HEK293 (cell line): ENCODE measurements around the gene TTC27.
"Not testable (repeated sequence)": the region's sequence is repeated elsewhere in the genome, so short reads cannot be mapped to it uniquely, and the experiment has no call there.

ENCODE experiments used
- CTCF ChIA-PET: fragments of 350-600 bp; formaldehyde crosslinking; extraction: SDS; loops from one replicate; lab custom pipeline; 2021; ENCODE audit warnings: antibody characterized with exemption; lab: Yijun Ruan, JAX
- POLR2A ChIA-PET: fragments of 300-600 bp; formaldehyde crosslinking; extraction: SDS; loops from one replicate; lab custom pipeline; 2020; ENCODE audit warnings: antibody characterized with exemption, inconsistent platforms; lab: Yijun Ruan, JAX
- H3K27ac ChIP-seq: fragments of 200-500 bp; sonication (Bioruptor generic); 2 replicates; pipeline ENCODE4 v1.5.1; 2014; ENCODE audit warnings: low read depth, low read length, control low read depth, inconsistent platforms; ENCODE audit errors: extremely low read depth
- H3K36me3 ChIP-seq, 2 experiments: fragments of 200-500 bp in 1 of 2; sonication (Bioruptor generic) in 1 of 2; 1 replicate in 1 of 2; 2 replicates in 1 of 2; pipeline ENCODE4 v1.5.1; 2014 to 2017; ENCODE audit warnings: inconsistent platforms in 2 of 2, low read length in 2 of 2; ENCODE audit not compliant: control insufficient read depth in 2 of 2, insufficient read depth in 1 of 2
- H3K4me1 ChIP-seq: fragments of 200-500 bp; sonication (Bioruptor generic); 2 replicates; pipeline ENCODE4 v1.5.1; 2014; ENCODE audit warnings: mild to moderate bottlenecking, low read length, inconsistent platforms; ENCODE audit not compliant: control insufficient read depth, insufficient read depth
- H3K4me3 ChIP-seq: 2 replicates; pipeline ENCODE4 v1.5.1; 2011; ENCODE audit warnings: low read depth, mild to moderate bottlenecking, control low read depth, low read length, moderate library complexity
- H3K9me3 ChIP-seq: fragments of 200-500 bp; sonication (Bioruptor generic); 2 replicates; pipeline ENCODE4 v1.5.1; 2014; ENCODE audit warnings: low read depth, low read length, inconsistent platforms; ENCODE audit not compliant: control insufficient read depth, insufficient read depth
- GLIS1 ChIP-seq: fragments of 450-650 bp; formaldehyde crosslinking; IDR thresholded peaks from 2 replicates; pipeline ENCODE4 v1.5.1; 2016; ENCODE audit warnings: missing biosample characterization, missing genetic modification characterization
- KLF10 ChIP-seq: fragments of 450-650 bp; IDR thresholded peaks from 2 replicates; pipeline ENCODE4 v1.5.1; 2018; ENCODE audit warnings: missing biosample characterization, mild to moderate bottlenecking, missing genetic modification characterization
- ZBTB44 ChIP-seq: fragments of 450-650 bp; IDR thresholded peaks from 2 replicates; pipeline ENCODE4 v1.5.1; 2018; ENCODE audit warnings: missing biosample characterization, mild to moderate bottlenecking, missing genetic modification characterization
- ZBTB7A ChIP-seq: fragments of 450-650 bp; formaldehyde crosslinking; IDR thresholded peaks from 2 replicates; pipeline ENCODE4 v1.5.1; 2016; ENCODE audit warnings: low read depth, missing biosample characterization, missing genetic modification characterization
- ZFP3 ChIP-seq: fragments of 450-650 bp; formaldehyde crosslinking; IDR thresholded peaks from 2 replicates; pipeline ENCODE4 v1.5.1; 2016; ENCODE audit warnings: low read depth, missing biosample characterization, missing genetic modification characterization
- ZNF16 ChIP-seq: fragments of 450-650 bp; formaldehyde crosslinking; IDR thresholded peaks from 2 replicates; pipeline ENCODE4 v1.5.1; 2016; ENCODE audit warnings: low read depth, missing biosample characterization, missing genetic modification characterization
- ZNF19 ChIP-seq: fragments of 450-650 bp; formaldehyde crosslinking; IDR thresholded peaks from 2 replicates; pipeline ENCODE4; 2016; ENCODE audit warnings: missing biosample characterization, missing genetic modification characterization, low read depth
- ZNF23 ChIP-seq: fragments of 450-650 bp; formaldehyde crosslinking; IDR thresholded peaks from 2 replicates; pipeline ENCODE4 v1.5.1; 2016; ENCODE audit warnings: missing biosample characterization, missing genetic modification characterization, borderline replicate concordance
- ZNF280D ChIP-seq: fragments of 450-650 bp; formaldehyde crosslinking; IDR thresholded peaks from 2 replicates; pipeline ENCODE4 v1.5.1; 2016; ENCODE audit warnings: missing biosample characterization, missing genetic modification characterization
- ZNF350 ChIP-seq: fragments of 450-650 bp; formaldehyde crosslinking; IDR thresholded peaks from 2 replicates; pipeline ENCODE4 v1.5.0; 2017; ENCODE audit warnings: missing biosample characterization, mild to moderate bottlenecking, missing genetic modification characterization
- ZNF366 ChIP-seq: fragments of 450-650 bp; formaldehyde crosslinking; conservative IDR thresholded peaks from 2 replicates; pipeline ENCODE4 v1.5.1; 2016; ENCODE audit warnings: missing biosample characterization, missing genetic modification characterization
- ZNF394 ChIP-seq: fragments of 450-650 bp; formaldehyde crosslinking; IDR thresholded peaks from 2 replicates; pipeline ENCODE4 v1.5.1; 2016; ENCODE audit warnings: missing biosample characterization, missing genetic modification characterization, mild to moderate bottlenecking, moderate library complexity, borderline replicate concordance
- ZNF560 ChIP-seq: fragments of 450-650 bp; formaldehyde crosslinking; IDR thresholded peaks from 2 replicates; pipeline ENCODE4 v1.5.1; 2017; ENCODE audit warnings: missing biosample characterization, missing genetic modification characterization, borderline replicate concordance
- ZNF639 ChIP-seq: fragments of 450-650 bp; formaldehyde crosslinking; IDR thresholded peaks from 2 replicates; pipeline ENCODE4 v1.5.1; 2016; ENCODE audit warnings: missing biosample characterization, missing genetic modification characterization
- ZNF660 ChIP-seq: fragments of 450-650 bp; IDR thresholded peaks from 2 replicates; pipeline ENCODE4 v1.5.1; 2018; ENCODE audit warnings: missing biosample characterization, mild to moderate bottlenecking, missing genetic modification characterization
- ZNF777 ChIP-seq: fragments of 450-650 bp; formaldehyde crosslinking; IDR thresholded peaks from 2 replicates; pipeline ENCODE4 v1.5.1; 2017; ENCODE audit warnings: missing biosample characterization, missing genetic modification characterization, borderline replicate concordance
- ZSCAN5A ChIP-seq: fragments of 450-650 bp; formaldehyde crosslinking; IDR thresholded peaks from 2 replicates; pipeline ENCODE4 v1.5.1; 2016; ENCODE audit warnings: missing biosample characterization, missing genetic modification characterization

Gene TTC27

GRCh38 chr2:32843699-32844098 lies 215.8 kb downstream of the TTC27 start:
- TF ChIP-seq ZNF777 (tag by site-specific recombination) (no peak), ZNF639 (no peak), ZBTB44 (tag by site-specific recombination) (no peak), GLIS1 (tag by site-specific recombination) (no peak), ZNF19 (tag by site-specific recombination) (no peak), ZFP3 (no peak), ZNF16 (tag by site-specific recombination) (no peak), ZNF350 (tag by site-specific recombination) (no peak), ZNF660 (tag by site-specific recombination) (no peak), ZNF394 (no peak)
- Histone ChIP-seq H3K4me3 (no peak overlapping the region), H3K9me3 (no peaks in the 10 kb centered on the region), H3K4me1 (no peaks in the 10 kb centered on the region), H3K36me3 (no peaks in the 10 kb centered on the region), H3K27ac (no peak overlapping the region)
- POLR2A ChIA-PET = no interaction called here
- CTCF ChIA-PET = interaction anchor here (0.6 kb wide), 1 partner anchor 552 kb away, joined by 3 read pairs; no protein-coding TSS in a partner anchor

GRCh38 chr2:32844253-32844652 lies 216.4 kb downstream of the TTC27 start:
- POLR2A ChIA-PET = no interaction called here
- H3K4me3 ChIP-seq = no peak overlapping the region
- CTCF ChIA-PET = no interaction called here
- no peak for TF ChIP-seq ZNF280D
- TF ChIP-seq ZBTB7A (tag by site-specific recombination) = no peak
- no peak for TF ChIP-seq ZNF23
- TF ChIP-seq ZNF366 (tag by site-specific recombination) = no peak
- no peak for TF ChIP-seq ZNF560 (tag by site-specific recombination)
- TF ChIP-seq ZSCAN5A = no peak
- TF ChIP-seq KLF10 (tag by site-specific recombination) = no peak
- no peaks in the 10 kb centered on the region for H3K4me1 ChIP-seq
- H3K9me3 ChIP-seq = no peaks in the 10 kb centered on the region
- no peaks in the 10 kb centered on the region for H3K36me3 ChIP-seq
- no peak overlapping the region for H3K27ac ChIP-seq

- H3K4me1 ChIP-seq, H3K4me3 ChIP-seq, H3K27ac ChIP-seq, CTCF ChIA-PET, H3K36me3 ChIP-seq, POLR2A ChIA-PET, H3K9me3 ChIP-seq: not testable (repeated sequence)
These were observed 218.4 kb downstream of the TTC27 start for GRCh38 chr2:32846274-32846673.
